ENCODE results near the gene TSEN15. TPM values are rescaled to one million over a fixed set of nuclear protein-coding genes. Genes with fewer than 3 reads are reported as not detected.

Gene TSEN15
- total and polyA plus RNA-seq, 2 of the 8 experiments (the other 6 are each of a cell fraction or from before 2014, with no cell fraction given): 23.4 to 31.4 TPM

- Histone ChIP-seq H2BK12ac (ENCODE audit: low read depth, low read length) (no peak overlapping the region), H4K20me1 (replicated peaks in 1 of 2; ENCODE audit: control insufficient read depth in 1 of 2, insufficient read depth in 2 of 2, low read length in 2 of 2) (no peaks in the 10 kb centered on the region), H3K4me1 (replicated peaks in 1 of 4; ENCODE audit: control insufficient read depth in 3 of 4, insufficient read depth in 4 of 4, low read length in 3 of 4) (no peaks in the 10 kb centered on the region; a peak in 1 of 7 replicates), H2AFZ (ENCODE audit: low read length) (no peak overlapping the region), H3K36me3 (ENCODE audit: control insufficient read depth in 2 of 4, insufficient read depth in 4 of 4, low read length in 3 of 4) (peaks cover 0 to 8% (median 3%) of the 10 kb centered on the region in 4 experiments; a peak in 4 of 8 replicates), H2AK5ac (ENCODE audit: low read depth, low read length) (no peak overlapping the region), H3K4me2 (ENCODE audit: insufficient read depth in 1 of 2, low read depth in 2 of 2, low read length in 2 of 2) (no peak overlapping the region), H3K23ac (ENCODE audit: insufficient read length) (no peak overlapping the region), H4K8ac (ENCODE audit: extremely low read depth, insufficient read depth, low read length) (no peak overlapping the region), H3K4ac (replicated peaks; ENCODE audit: insufficient read length, low read depth, low read length) (no peak overlapping the region), H4K5ac (ENCODE audit: insufficient read length, low read depth, low read length) (no peak overlapping the region), H3K56ac (replicated peaks; ENCODE audit: insufficient read length, low read depth, low read length) (no peak overlapping the region), H3K9ac (replicated peaks in 1 of 4; ENCODE audit: extremely low read depth in 1 of 4, low read depth in 3 of 4, low read length in 3 of 4) (no peak overlapping the region), H3K27ac (ENCODE audit: low read depth, low read length) (no peak overlapping the region), H3K4me3 (ENCODE audit: extremely low read depth in 1 of 4, insufficient read depth in 2 of 4, low read depth in 3 of 4, low read length in 4 of 4) (no peak overlapping the region), H2BK5ac (ENCODE audit: low read depth, low read length) (no peak overlapping the region), H3K18ac (ENCODE audit: extremely low read depth, low read length) (no peak overlapping the region), H3K23me2 (ENCODE audit: low read depth, low read length) (no peaks in the 10 kb centered on the region), H3K79me2 (ENCODE audit: control insufficient read depth in 1 of 2, insufficient read depth in 2 of 2, low read length in 2 of 2) (no peaks in the 10 kb centered on the region), H4K91ac (replicated peaks; ENCODE audit: insufficient read length, low read length) (no peak overlapping the region), H3K79me1 (ENCODE audit: low read depth, low read length) (no peaks in the 10 kb centered on the region), H3K9me3 (ENCODE audit: insufficient read depth in 2 of 2, low read depth in 1 of 2, low read length in 1 of 2) (0 out of 4 replicates have a peak, but pooled peaks cover 0 to 9% of the 10 kb centered on the region in 2 experiments), H2BK20ac (ENCODE audit: low read length) (no peak overlapping the region), H2BK120ac (replicated peaks; ENCODE audit: low read depth, low read length) (no peak overlapping the region), H2BK15ac (ENCODE audit: low read length) (no peak overlapping the region), H3K27me3 (replicated peaks in 1 of 4; ENCODE audit: control insufficient read depth in 3 of 4, extremely low read depth in 1 of 4, insufficient read depth in 3 of 4, low read length in 3 of 4) (peaks cover 0 to 1% (median 0%) of the 10 kb centered on the region in 4 experiments; a peak in 1 of 7 replicates), H3K14ac (ENCODE audit: insufficient read length) (no peak overlapping the region)
- no peak for FAIRE-seq
- WGBS, 2 experiments (ENCODE audit: extremely low coverage in 1 of 2, insufficient coverage in 1 of 2, insufficient read length in 1 of 2, insufficient replicate concordance in 2 of 2, low coverage in 1 of 2, low lambda C conversion rate in 2 of 2, missing lambda C conversion rate in 1 of 2): 100% methylated on average over 2 of the region's 2 CpGs; no CpG with 5 or more reads in 1 of the 2 experiments
- TF ChIP-seq RFX5 (IDR thresholded peaks at IDR 0.05; ENCODE audit: borderline replicate concordance, low read depth, low read length): no peak
- no peak for TF ChIP-seq ATF2 (IDR thresholded peaks at IDR 0.05; ENCODE audit: low read length)
- no peak for TF ChIP-seq MAFK (IDR thresholded peaks at IDR 0.05; ENCODE audit: low read depth, low read length)
- no peak for TF ChIP-seq HDAC6 (IDR thresholded peaks at IDR 0.05; ENCODE audit: low read depth, low read length)
- TF ChIP-seq PHF8 (conservative IDR thresholded peaks at IDR 0.05; ENCODE audit: low read depth, low read length): no peak
- TF ChIP-seq NANOG (IDR thresholded peaks at IDR 0.05; ENCODE audit: insufficient read depth, low read depth, low read length, poor library complexity, severe bottlenecking): no peak
- no peak for TF ChIP-seq POLR2A (IDR thresholded peaks at IDR 0.05; ENCODE audit: control extremely low read depth in 1 of 2, low read depth in 2 of 2, low read length in 2 of 2)
- no peak for TF ChIP-seq CHD2 (IDR thresholded peaks at IDR 0.05; ENCODE audit: low read length)
- CTCF ChIA-PET (ENCODE audit: partially characterized antibody): interaction anchor here (1.0 kb wide), 1 partner anchor 24 kb away, joined by 3 read pairs; no protein-coding TSS in a partner anchor
- POLR2A ChIA-PET (ENCODE audit: partially characterized antibody): no interaction called here
- DNase-seq (ENCODE audit: low read depth in 1 of 2, low spot score in 2 of 2): no peak
Observed at GRCh38 chr1:184074383-184074782, 22.9 kb downstream of the TSEN15 start.

All from H1 (cell line).